ENCODE results near the gene AUTS2.

The AUTS2 gene

DNA sequence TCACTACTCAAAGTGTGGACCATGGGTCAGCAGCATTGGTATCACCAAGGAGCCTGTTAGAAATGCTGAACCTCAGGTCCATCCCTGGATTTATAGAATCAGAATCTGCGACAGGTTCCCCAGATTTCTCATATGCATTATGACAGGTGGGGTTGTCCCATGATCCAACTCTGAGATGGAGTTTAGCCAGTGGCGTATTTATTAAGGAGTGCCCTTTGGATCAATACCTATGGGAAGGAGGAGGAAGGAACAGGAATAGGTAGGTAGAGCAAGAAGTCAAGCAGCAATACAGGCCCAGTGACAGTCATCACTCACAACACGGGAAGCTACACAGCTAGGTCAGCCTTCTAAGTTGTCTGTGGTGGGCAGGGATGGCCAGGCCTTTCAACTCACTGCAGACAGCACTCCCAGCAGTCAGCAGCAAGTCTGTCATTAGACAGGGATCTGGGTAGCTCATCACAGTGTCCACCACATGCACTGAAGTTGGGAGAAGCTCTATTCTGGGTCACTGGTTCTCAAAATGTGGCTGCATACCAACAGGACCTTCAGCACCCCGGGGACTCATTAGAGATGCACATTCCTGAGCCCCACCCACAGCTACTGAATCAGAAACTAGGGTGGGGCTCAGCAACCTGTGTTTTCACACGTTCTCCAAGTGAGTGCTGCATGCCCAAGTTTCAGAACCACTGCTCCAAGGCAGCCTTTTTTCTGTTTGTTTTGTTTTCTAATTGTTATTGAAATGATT is 1001.3 kb downstream of the AUTS2 start:
- no peak for DNase-seq
- peaks cover 18% of the 10 kb centered on the region for H3K4me1 Mint-ChIP-seq
- peaks cover 22% of the 10 kb centered on the region for H3K9me3 Mint-ChIP-seq
- H3K4me3 Mint-ChIP-seq: no peak overlapping the region
- H3K27ac Mint-ChIP-seq: no peak overlapping the region
- TF ChIP-seq, protein P1, sequence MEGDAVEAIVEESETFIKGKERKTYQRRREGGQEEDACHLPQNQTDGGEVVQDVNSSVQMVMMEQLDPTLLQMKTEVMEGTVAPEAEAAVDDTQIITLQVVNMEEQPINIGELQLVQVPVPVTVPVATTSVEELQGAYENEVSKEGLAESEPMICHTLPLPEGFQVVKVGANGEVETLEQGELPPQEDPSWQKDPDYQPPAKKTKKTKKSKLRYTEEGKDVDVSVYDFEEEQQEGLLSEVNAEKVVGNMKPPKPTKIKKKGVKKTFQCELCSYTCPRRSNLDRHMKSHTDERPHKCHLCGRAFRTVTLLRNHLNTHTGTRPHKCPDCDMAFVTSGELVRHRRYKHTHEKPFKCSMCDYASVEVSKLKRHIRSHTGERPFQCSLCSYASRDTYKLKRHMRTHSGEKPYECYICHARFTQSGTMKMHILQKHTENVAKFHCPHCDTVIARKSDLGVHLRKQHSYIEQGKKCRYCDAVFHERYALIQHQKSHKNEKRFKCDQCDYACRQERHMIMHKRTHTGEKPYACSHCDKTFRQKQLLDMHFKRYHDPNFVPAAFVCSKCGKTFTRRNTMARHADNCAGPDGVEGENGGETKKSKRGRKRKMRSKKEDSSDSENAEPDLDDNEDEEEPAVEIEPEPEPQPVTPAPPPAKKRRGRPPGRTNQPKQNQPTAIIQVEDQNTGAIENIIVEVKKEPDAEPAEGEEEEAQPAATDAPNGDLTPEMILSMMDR (IDR thresholded peaks at IDR 0.05): no peak
- H3K27me3 Mint-ChIP-seq (ENCODE audit: low read depth, poor library complexity): peaks cover 69% of the 10 kb centered on the region
- H3K36me3 Mint-ChIP-seq (ENCODE audit: low read depth): peaks cover 44% of the 10 kb centered on the region

- no peak for DNase-seq
- Mint-ChIP-seq H3K27me3 (ENCODE audit: low read depth, poor library complexity) (peaks cover 57% of the 10 kb centered on the region), H3K9me3 (peaks cover 30% of the 10 kb centered on the region), H3K4me1 (peaks cover 11% of the 10 kb centered on the region), H3K36me3 (ENCODE audit: low read depth) (peaks cover 57% of the 10 kb centered on the region), H3K27ac (no peak overlapping the region), H3K4me3 (no peak overlapping the region)
- TF ChIP-seq, protein P1 (IDR thresholded peaks at IDR 0.05): no peak
Measured at GRCh38 chr7:70600993-70601392, 1002.7 kb downstream of the AUTS2 start.

DNA sequence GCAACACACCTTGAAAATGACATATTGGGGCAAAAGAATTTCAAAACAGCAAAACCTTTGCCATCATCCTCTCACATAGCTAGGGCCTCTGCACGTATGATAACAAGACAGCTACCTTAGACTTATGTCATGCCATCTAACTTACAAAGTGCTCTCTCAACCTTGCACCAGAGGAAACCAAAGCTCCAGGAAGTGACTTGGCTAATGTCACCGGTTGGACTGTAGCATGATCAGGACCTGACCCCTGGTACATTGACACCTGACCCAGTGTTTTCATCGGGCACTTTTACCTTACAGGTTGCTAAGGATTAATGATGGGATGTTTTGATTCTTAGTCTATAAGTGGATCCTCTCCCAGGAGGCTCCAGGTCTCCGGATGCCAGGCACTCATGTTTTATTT is 1003.8 kb downstream of the AUTS2 start:
- H3K9me3 Mint-ChIP-seq: peaks cover 30% of the 10 kb centered on the region
- peaks cover 46% of the 10 kb centered on the region for H3K27me3 Mint-ChIP-seq (ENCODE audit: low read depth, poor library complexity)
- TF ChIP-seq, protein P1 (IDR thresholded peaks at IDR 0.05): no peak
- DNase-seq: no peak
- H3K36me3 Mint-ChIP-seq (ENCODE audit: low read depth): peaks cover 57% of the 10 kb centered on the region
- no peak overlapping the region for H3K27ac Mint-ChIP-seq
- H3K4me1 Mint-ChIP-seq: peaks cover 3% of the 10 kb centered on the region
- no peak overlapping the region for H3K4me3 Mint-ChIP-seq

DNA sequence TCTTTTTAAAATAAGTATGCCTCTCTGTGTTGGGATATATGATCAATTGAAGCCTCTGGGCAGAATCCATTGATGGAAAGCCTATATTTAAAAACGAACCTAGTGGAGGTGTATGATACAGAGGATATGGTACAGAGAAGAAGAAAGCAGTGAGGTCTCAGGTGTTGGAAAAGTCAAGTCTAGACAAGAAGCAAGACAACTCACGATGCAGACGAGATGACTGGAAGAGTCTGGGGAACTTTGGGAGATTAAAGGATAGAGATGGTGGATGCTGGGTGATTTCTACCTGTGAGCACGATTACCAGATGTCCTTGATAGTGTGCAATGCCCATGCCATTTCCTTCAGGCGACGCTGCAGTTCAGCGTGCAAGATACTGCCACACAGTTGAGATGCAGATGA is 1009.0 kb downstream of the AUTS2 start:
- Mint-ChIP-seq H3K4me3 (no peak overlapping the region), H3K27me3 (ENCODE audit: low read depth, poor library complexity) (peaks cover 16% of the 10 kb centered on the region), H3K36me3 (ENCODE audit: low read depth) (peaks cover 34% of the 10 kb centered on the region), H3K9me3 (peaks cover 14% of the 10 kb centered on the region), H3K4me1 (peaks cover 3% of the 10 kb centered on the region), H3K27ac (no peak overlapping the region)
- TF ChIP-seq, protein P1 (IDR thresholded peaks at IDR 0.05): no peak
- DNase-seq: no peak

GRCh38 chr7:70607759-70608158 is 1009.5 kb downstream of the AUTS2 start:
- peaks cover 32% of the 10 kb centered on the region for H3K36me3 Mint-ChIP-seq (ENCODE audit: low read depth)
- no peak overlapping the region for H3K27ac Mint-ChIP-seq

More at GRCh38 chr7:70607759-70608158, 1009.5 kb downstream of the AUTS2 start:
- Mint-ChIP-seq H3K27me3 (ENCODE audit: low read depth, poor library complexity) (peaks cover 13% of the 10 kb centered on the region), H3K4me1 (peaks cover 8% of the 10 kb centered on the region), H3K9me3 (peaks cover 14% of the 10 kb centered on the region), H3K4me3 (no peak overlapping the region)
- no peak for DNase-seq
- TF ChIP-seq, protein P1 (IDR thresholded peaks at IDR 0.05): no peak
